ENCODE data around the gene STX4.

STX4 gene

GRCh38 chr16:31082368-31083045, 49.1 kb downstream of the STX4 start:
- DNase-seq (ENCODE audit: low read depth in 2 of 2, low spot score in 1 of 2): no peak

DNA sequence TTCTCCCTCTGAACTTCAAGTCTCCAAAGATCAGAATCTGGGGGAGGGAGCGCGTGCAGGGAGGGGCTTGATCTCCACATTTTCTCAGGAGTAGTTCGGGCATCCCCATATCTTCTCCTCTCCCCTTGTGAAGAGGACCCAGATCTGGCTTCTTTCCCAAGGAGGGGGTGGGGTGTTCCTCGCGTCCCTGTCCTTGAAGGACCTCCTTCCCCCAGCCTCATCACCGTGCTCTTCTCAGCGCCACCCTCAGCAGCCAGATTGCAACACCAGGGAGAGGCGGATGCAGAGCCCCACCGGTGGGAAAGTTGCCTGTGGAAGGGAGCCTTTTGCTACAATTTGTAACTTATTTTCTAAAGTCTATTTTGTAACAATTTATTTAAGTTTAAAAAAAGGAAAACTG, 49.7 kb downstream of the STX4 start:
- DNase-seq (ENCODE audit: low read depth in 2 of 2, low spot score in 1 of 2): no peak

DNA sequence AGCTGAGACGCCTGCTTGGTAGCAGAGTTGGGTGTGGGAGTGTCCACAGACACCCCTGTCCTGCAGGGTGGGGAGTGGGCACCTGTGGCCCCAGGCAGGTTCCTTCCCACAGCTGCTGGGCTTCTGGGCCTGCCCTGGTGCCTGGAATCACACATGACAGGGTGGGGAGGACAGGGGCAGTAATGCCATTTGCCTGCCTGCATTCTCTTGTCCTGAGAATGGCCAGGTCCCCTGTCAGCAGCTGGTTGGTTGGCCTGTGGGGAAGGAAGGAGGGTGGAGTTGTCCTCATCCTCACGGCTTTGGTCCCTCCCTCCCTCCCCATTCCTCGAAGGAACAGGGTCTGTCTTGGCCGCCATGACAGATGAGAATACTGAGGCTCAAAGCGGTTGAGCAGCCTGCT, 50.2 kb downstream of the STX4 start:
- no peak for DNase-seq (ENCODE audit: low read depth in 2 of 2, low spot score in 1 of 2)

GRCh38 chr16:31083981-31084380, 50.6 kb downstream of the STX4 start:
- DNase-seq (ENCODE audit: low read depth in 2 of 2, low spot score in 1 of 2): no peak

DNA sequence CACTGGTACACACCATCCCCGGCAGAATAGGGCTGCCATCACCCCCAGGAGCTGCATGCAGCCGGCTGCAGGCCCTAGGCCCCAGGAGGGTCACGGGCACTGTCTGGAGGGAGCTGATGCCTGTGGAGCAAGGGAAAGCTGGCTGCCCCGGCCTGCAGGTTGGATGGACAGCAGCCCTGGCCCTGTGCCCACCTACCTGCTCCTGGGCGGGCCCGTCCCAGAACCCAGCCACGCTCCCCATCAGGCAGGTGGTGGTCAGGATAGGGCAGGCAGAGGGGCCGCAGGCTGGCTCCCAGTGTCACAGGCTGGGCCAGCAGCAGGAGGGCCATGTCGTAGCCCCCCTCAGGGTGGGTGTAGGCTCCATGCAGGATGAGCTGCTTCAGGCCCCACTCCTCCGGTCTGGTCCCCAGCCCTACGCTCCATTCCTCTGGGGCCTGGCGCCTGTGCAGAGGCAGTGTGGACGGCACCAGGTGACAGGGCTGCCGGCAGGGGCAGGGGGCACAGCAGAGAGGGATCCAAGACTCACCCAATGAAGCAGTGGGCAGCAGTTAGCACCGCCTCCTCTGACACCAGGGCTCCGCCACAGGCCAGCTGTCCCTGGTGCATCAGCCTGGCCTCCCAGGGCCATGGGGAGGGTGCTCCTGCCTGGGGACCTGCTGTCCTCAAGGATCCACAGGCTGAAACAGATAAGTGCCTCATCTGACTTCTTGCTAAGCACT, 51.4 kb downstream of the STX4 start:
- no peak for DNase-seq (ENCODE audit: low read depth in 2 of 2, low spot score in 1 of 2)

GRCh38 chr16:31085411-31085810, 52.1 kb downstream of the STX4 start:
- DNase-seq (ENCODE audit: low read depth in 2 of 2, low spot score in 1 of 2): no peak

DNA sequence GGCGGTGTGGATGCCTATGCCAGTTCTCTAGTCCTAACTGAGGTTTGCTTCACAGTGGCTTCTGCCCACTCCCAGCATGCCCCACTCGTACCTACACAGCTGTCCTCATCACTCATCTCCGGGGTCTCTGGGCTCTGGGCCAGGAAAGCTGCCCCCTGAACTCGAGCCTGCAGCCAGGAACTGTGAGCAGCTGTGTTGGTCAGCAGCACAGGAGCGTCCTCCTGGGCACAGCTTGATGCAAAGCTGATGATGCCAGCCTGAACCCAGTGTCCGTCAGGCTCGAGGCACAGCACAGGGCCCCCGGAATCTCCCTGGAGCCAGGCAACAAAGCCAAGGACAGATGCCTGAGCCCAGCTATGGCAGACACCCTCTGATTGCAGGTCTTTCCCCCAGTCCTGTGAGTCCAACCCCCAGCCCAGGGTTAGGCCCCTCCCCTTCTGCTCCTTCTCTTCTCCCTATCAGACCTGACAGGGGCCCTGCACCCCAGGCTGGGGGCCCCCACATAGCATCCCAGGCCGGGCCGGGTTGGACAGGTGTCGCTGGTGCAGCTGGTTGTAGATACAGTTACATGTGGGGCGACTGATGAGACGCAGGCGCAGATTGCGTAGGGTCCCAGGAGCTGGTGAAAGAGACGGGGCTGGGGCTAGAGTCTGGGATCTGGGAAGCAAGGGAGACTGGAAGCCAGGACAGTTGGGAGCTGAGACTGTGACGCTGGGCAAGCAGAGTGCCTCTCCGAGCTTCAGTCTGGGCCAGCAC, 52.7 kb downstream of the STX4 start:
- no peak for DNase-seq (ENCODE audit: low read depth in 2 of 2, low spot score in 1 of 2)

- DNase-seq (ENCODE audit: low read depth in 2 of 2, low spot score in 1 of 2): no peak
Measured at GRCh38 chr16:31086629-31086906, 53.2 kb downstream of the STX4 start.

GRCh38 chr16:31087481-31087880, 54.1 kb downstream of the STX4 start:
- DNase-seq (ENCODE audit: low read depth in 2 of 2, low spot score in 1 of 2): no peak

DNA sequence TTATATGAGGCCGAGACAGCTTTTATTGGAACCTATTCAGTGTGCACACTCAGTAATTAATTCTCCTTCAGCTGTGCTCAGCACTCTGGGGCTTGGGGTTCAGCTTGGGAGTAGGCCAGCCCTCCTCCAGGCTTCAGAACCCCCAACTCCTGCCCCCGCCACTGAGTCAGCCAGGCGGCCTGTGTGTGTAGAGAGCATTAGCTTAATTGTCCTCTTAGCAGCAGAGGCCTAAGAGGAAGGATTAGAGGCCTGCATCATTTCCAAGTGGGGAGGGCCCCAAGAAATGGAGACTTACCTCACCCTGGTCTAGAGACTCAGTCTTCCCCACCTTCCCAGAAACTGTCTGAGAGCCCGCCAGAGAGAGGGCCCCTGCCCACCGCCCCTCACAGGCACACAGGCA, 54.6 kb downstream of the STX4 start:
- no peak for DNase-seq (ENCODE audit: low read depth in 2 of 2, low spot score in 1 of 2)

DNA sequence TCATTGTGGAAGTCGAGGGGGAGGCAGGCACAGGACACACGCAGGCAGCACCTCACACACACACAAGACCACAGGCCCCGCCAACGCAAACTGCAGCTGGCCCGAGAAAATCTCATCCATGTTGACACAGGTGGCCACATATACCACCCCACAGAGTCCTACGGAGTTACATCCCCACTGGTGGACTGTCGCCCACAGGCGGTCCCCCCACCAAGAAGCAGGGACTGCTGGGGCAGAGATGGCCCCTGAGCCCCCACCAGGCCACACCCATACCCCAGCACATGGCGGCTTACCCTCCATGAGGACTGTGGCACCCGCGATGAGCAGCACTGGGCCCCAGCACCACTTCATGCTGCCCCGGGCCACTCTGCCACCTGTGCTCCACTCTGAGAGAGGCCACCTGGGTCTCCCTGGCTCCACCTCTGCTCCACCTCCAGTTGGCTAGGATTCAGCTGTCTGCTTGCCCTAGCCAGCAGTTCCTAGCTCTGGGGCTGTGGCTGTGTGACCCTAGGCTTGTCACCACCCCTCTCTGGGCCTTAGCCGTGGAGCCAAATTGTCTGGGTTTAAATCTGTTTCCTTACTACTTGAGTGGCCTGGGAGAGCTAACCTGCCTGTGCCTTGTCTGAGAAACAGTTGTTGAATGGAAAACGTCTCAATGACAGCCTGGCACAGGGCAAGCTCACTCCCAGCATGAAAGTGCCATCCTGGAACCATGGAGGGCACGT, 55.3 kb downstream of the STX4 start, which contains the start of gene PRSS53:
Gene PRSS53, minus strand, starts transcription at position 485 of the 725 bp plus-strand sequence. Its CDS starts 134 bp downstream, at position 351.
- no peak for DNase-seq (ENCODE audit: low read depth in 2 of 2, low spot score in 1 of 2)

- DNase-seq (ENCODE audit: low read depth in 2 of 2, low spot score in 1 of 2): no peak
Measured at GRCh38 chr16:31089199-31089598, 55.8 kb downstream of the STX4 start.
